ENCODE results near the gene RAB5A.
A peak's percentile ranks its signal among the peaks of the same experiment; 100 is the strongest.

Gene RAB5A

DNA sequence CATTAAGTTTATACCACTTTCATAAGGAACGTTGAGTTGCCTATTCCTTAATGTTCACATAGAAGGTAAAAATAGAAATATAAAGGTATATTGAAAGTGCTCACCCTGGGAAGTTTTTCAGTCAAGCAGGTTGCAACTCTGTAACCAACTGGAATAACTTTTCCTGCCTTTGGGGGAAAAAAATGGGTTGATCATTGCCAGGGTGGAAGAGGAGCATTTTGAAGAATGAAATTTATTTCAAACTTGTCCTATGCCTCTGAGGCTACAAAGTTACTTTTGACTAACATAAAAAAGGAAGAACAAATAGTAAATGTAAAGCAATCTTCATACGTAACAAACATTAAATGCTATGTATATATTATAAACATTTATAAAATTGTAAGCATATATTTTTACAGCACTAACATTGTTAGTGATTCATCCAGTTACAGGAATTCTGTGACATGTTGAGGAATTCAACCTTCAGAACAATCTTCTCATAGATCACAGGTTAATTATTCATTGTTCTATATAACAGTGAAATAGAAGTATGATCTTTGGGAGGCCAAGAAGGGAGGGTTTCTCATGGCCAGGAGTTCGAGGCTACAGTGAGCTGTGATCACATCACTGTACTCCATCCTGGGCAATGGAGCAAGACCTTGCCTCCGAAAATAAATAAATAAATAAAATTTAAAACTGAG, 26.4 kb upstream of the RAB5A start:
- no CpG with 5 or more reads among the region's 4 CpGs for WGBS (ENCODE audit: insufficient coverage, insufficient read length)

GRCh38 chr3:19931180-19931692, 15.7 kb upstream of the RAB5A start:
- Histone ChIP-seq H3K36me3 (ENCODE audit: control insufficient read depth, insufficient read depth, low read length) (no peaks in the 10 kb centered on the region), H3K27ac (ENCODE audit: low read length) (no peak overlapping the region), H3K4me1 (ENCODE audit: control insufficient read depth, insufficient read depth, low read length) (no peaks in the 10 kb centered on the region), H3K4me3 (ENCODE audit: low read length) (no peak overlapping the region), H3K27me3 (ENCODE audit: control insufficient read depth, insufficient read depth, low read length) (no peaks in the 10 kb centered on the region), H3K9me3 (ENCODE audit: control insufficient read depth, insufficient read depth, low read length) (no peaks in the 10 kb centered on the region)
- no CpG with 5 or more reads among the region's 2 CpGs for WGBS (ENCODE audit: insufficient coverage, insufficient read length)
- DNase-seq (ENCODE audit: low read depth, low spot score), result no peak

More for the DNA sequence above, 26.4 kb upstream of the RAB5A start:
- Histone ChIP-seq H3K4me1 (ENCODE audit: control insufficient read depth, insufficient read depth, low read length) (no peaks in the 10 kb centered on the region), H3K9me3 (ENCODE audit: control insufficient read depth, insufficient read depth, low read length) (no peaks in the 10 kb centered on the region), H3K36me3 (ENCODE audit: control insufficient read depth, insufficient read depth, low read length) (no peaks in the 10 kb centered on the region), H3K4me3 (ENCODE audit: low read length) (no peak overlapping the region), H3K27me3 (ENCODE audit: control insufficient read depth, insufficient read depth, low read length) (no peaks in the 10 kb centered on the region), H3K27ac (ENCODE audit: low read length) (no peak overlapping the region)
- no peak for DNase-seq (ENCODE audit: low read depth, low spot score)

DNA sequence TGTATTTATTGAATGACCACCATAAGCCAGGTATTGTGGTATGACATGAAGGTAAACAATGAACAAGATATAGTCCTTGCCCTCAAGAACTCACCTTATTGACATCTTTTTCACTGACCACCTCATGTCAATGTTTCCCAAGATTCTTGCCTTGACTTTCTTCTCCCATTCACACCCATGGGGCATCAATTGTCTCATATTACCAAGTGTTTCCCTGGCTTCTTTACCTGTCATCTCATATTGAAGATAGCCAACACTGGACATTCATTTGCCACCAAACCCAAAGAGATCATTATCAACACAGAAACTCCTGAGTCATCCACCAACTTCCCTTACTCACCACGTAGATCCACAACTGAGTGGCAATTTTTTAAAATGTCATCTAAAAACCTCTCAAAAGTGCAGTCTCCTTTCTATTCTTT, 15.1 kb upstream of the RAB5A start:
- Histone ChIP-seq H3K27ac (ENCODE audit: low read length) (no peak overlapping the region), H3K36me3 (ENCODE audit: control insufficient read depth, insufficient read depth, low read length) (no peaks in the 10 kb centered on the region), H3K9me3 (ENCODE audit: control insufficient read depth, insufficient read depth, low read length) (no peaks in the 10 kb centered on the region), H3K4me1 (ENCODE audit: control insufficient read depth, insufficient read depth, low read length) (no peaks in the 10 kb centered on the region), H3K4me3 (ENCODE audit: low read length) (no peak overlapping the region), H3K27me3 (ENCODE audit: control insufficient read depth, insufficient read depth, low read length) (no peaks in the 10 kb centered on the region)
- WGBS (ENCODE audit: insufficient coverage, insufficient read length), result no CpG with 5 or more reads among the region's 1 CpG
- no peak for DNase-seq (ENCODE audit: low read depth, low spot score)

DNA sequence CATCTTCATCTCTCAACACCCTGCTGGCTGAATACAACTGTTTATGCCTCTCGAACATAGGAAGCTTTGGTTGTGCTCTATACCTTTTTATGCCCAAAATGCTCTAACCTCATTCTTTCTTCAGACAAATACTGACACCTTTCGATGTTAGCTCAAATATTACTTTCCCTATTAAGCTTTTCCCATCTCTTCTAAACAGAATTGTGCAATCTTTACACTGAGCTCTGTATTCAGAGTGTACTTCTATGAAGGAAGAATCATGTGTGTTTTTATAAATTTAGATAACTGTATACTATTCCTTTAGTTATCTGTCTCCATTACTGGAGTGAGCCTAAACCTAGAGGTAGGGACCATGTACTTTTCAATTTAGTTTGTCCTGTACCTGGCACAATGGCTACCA, 14.5 kb upstream of the RAB5A start:
- no peaks in the 10 kb centered on the region for H3K36me3 ChIP-seq (ENCODE audit: control insufficient read depth, insufficient read depth, low read length)
- no peak overlapping the region for H3K4me3 ChIP-seq (ENCODE audit: low read length)
- no peaks in the 10 kb centered on the region for H3K27me3 ChIP-seq (ENCODE audit: control insufficient read depth, insufficient read depth, low read length)
- no CpG with 5 or more reads among the region's 2 CpGs for WGBS (ENCODE audit: insufficient coverage, insufficient read length)
- H3K27ac ChIP-seq (ENCODE audit: low read length), result no peak overlapping the region
- no peaks in the 10 kb centered on the region for H3K9me3 ChIP-seq (ENCODE audit: control insufficient read depth, insufficient read depth, low read length)
- H3K4me1 ChIP-seq (ENCODE audit: control insufficient read depth, insufficient read depth, low read length), result no peaks in the 10 kb centered on the region
- DNase-seq (ENCODE audit: low read depth, low spot score), result no peak

DNA sequence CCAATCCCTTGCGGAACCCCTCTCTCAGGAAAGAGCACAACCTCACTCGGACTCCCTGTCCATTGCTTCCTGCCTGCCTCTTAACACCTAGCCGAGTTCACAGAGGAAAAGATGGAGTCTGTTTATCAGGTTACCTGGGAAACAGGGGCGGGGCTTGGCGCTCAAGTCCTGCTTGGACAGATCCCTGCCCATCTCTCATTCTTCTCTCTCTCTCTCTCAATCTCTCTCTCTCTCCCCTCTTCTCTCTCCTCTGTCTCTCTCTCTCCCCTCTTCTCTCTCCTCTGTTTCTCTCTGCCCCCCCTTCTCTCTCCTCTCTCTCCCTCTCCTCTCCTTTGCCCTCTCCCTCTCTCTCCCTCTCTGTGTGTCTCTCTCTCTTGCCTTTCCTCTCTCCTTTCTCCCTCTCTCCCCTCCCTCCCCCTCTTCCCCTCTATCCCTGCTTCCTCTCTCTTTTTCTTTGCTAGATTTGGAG, 12.8 kb upstream of the RAB5A start, which contains the start of gene EFHB:
EFHB (minus strand) TSS at position 120 of the 469 bp plus-strand sequence. CDS start 199 bp downstream, outside the sequence.
- H3K27me3 ChIP-seq (ENCODE audit: control insufficient read depth, insufficient read depth, low read length), result no peaks in the 10 kb centered on the region
- DNase-seq (ENCODE audit: low read depth, low spot score), result peak; percentile 66
- H3K4me1 ChIP-seq (ENCODE audit: control insufficient read depth, insufficient read depth, low read length), result no peaks in the 10 kb centered on the region
- no peak within 1 kb of the TSS for H3K27ac ChIP-seq (ENCODE audit: low read length)
- H3K36me3 ChIP-seq (ENCODE audit: control insufficient read depth, insufficient read depth, low read length), result no peaks in the 10 kb centered on the region
- H3K4me3 ChIP-seq (ENCODE audit: low read length), result no peak within 1 kb of the TSS
- no CpG with 5 or more reads among the region's 5 CpGs for WGBS (ENCODE audit: insufficient coverage, insufficient read length)
- no peaks in the 10 kb centered on the region for H3K9me3 ChIP-seq (ENCODE audit: control insufficient read depth, insufficient read depth, low read length)

- DNase-seq (ENCODE audit: low read depth, low spot score), result no peak
- Histone ChIP-seq H3K4me3 (ENCODE audit: low read length) (no peak overlapping the region), H3K4me1 (ENCODE audit: control insufficient read depth, insufficient read depth, low read length) (no peaks in the 10 kb centered on the region), H3K9me3 (ENCODE audit: control insufficient read depth, insufficient read depth, low read length) (no peaks in the 10 kb centered on the region), H3K27me3 (ENCODE audit: control insufficient read depth, insufficient read depth, low read length) (no peaks in the 10 kb centered on the region), H3K36me3 (ENCODE audit: control insufficient read depth, insufficient read depth, low read length) (no peaks in the 10 kb centered on the region), H3K27ac (ENCODE audit: low read length) (no peak overlapping the region)
- WGBS (ENCODE audit: insufficient coverage, insufficient read length), result no CpG with 5 or more reads among the region's 7 CpGs
Observed at GRCh38 chr3:19937459-19938294, 9.2 kb upstream of the RAB5A start.

GRCh38 chr3:19938295-19938627, 8.6 kb upstream of the RAB5A start:
- Histone ChIP-seq H3K4me3 (ENCODE audit: low read length) (no peak overlapping the region), H3K9me3 (ENCODE audit: control insufficient read depth, insufficient read depth, low read length) (no peaks in the 10 kb centered on the region), H3K27ac (ENCODE audit: low read length) (no peak overlapping the region), H3K27me3 (ENCODE audit: control insufficient read depth, insufficient read depth, low read length) (no peaks in the 10 kb centered on the region), H3K36me3 (ENCODE audit: control insufficient read depth, insufficient read depth, low read length) (no peaks in the 10 kb centered on the region), H3K4me1 (ENCODE audit: control insufficient read depth, insufficient read depth, low read length) (no peaks in the 10 kb centered on the region)
- no peak for DNase-seq (ENCODE audit: low read depth, low spot score)
- no CpG with 5 or more reads among the region's 1 CpG for WGBS (ENCODE audit: insufficient coverage, insufficient read length)

- no CpG with 5 or more reads among the region's 1 CpG for WGBS (ENCODE audit: insufficient coverage, insufficient read length)
- H3K27ac ChIP-seq (ENCODE audit: low read length), result no peak overlapping the region
- DNase-seq (ENCODE audit: low read depth, low spot score), result no peak
Observed at GRCh38 chr3:19940643-19941042, 6.3 kb upstream of the RAB5A start.

DNA sequence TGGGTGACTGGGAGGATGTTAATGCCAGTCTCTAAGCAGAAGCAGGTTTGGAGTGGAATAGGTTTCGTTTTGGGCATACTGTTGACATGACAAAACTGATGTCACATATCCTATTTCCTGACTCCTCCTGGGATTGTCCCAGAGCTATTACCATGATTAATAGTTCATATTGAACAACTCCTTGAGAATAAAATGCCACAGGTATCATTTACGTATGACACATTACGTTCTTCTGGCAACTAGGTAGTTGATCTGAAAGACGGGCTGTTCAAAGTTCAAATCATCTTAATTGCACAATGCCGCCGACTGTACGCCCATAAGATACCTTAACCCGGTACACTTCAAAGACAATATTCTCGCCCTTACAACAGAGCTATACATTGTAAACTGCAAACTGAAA, 1.4 kb upstream of the RAB5A start:
- no peak overlapping the region for H3K27ac ChIP-seq (ENCODE audit: low read length)
- H3K27me3 ChIP-seq (ENCODE audit: control insufficient read depth, insufficient read depth, low read length), result no peaks in the 10 kb centered on the region
- H3K36me3 ChIP-seq (ENCODE audit: control insufficient read depth, insufficient read depth, low read length), result no peaks in the 10 kb centered on the region
- no peaks in the 10 kb centered on the region for H3K9me3 ChIP-seq (ENCODE audit: control insufficient read depth, insufficient read depth, low read length)
- peaks cover 4% of the 10 kb centered on the region; the same call in 1 of the 2 replicates for H3K4me1 ChIP-seq (ENCODE audit: control insufficient read depth, insufficient read depth, low read length)
- H3K4me3 ChIP-seq (ENCODE audit: low read length), result no peak overlapping the region
- no CpG with 5 or more reads among the region's 9 CpGs for WGBS (ENCODE audit: insufficient coverage, insufficient read length)
- no peak for DNase-seq (ENCODE audit: low read depth, low spot score)

More at GRCh38 chr3:19940643-19941042, 6.3 kb upstream of the RAB5A start:
- Histone ChIP-seq H3K4me1 (ENCODE audit: control insufficient read depth, insufficient read depth, low read length) (no peaks in the 10 kb centered on the region), H3K4me3 (ENCODE audit: low read length) (no peak overlapping the region), H3K36me3 (ENCODE audit: control insufficient read depth, insufficient read depth, low read length) (no peaks in the 10 kb centered on the region), H3K9me3 (ENCODE audit: control insufficient read depth, insufficient read depth, low read length) (no peaks in the 10 kb centered on the region), H3K27me3 (ENCODE audit: control insufficient read depth, insufficient read depth, low read length) (no peaks in the 10 kb centered on the region)

GRCh38 chr3:19945969-19946831, 697 bp upstream of the RAB5A start:
- H3K4me1 ChIP-seq (ENCODE audit: control insufficient read depth, insufficient read depth, low read length), result peaks cover 4% of the 10 kb centered on the region; the same call in 1 of the 2 replicates
- H3K9me3 ChIP-seq (ENCODE audit: control insufficient read depth, insufficient read depth, low read length), result no peaks in the 10 kb centered on the region
- WGBS (ENCODE audit: insufficient coverage, insufficient read length), result no CpG with 5 or more reads among the region's 26 CpGs
- H3K4me3 ChIP-seq (ENCODE audit: low read length), result peak overlapping the region; percentile 92; the same call in 1 of the 2 replicates
- no peaks in the 10 kb centered on the region for H3K36me3 ChIP-seq (ENCODE audit: control insufficient read depth, insufficient read depth, low read length)
- no peaks in the 10 kb centered on the region for H3K27me3 ChIP-seq (ENCODE audit: control insufficient read depth, insufficient read depth, low read length)
- no peak for DNase-seq (ENCODE audit: low read depth, low spot score)
- no peak overlapping the region for H3K27ac ChIP-seq (ENCODE audit: low read length)

Measured in iPS DF 6.9 (cell line).